HG03045 (cell line): Measurements from ENCODE around the gene AKAP9.
A peak's percentile ranks its signal among the peaks of the same experiment; 100 is the strongest.
"Not testable (repeated sequence)": the region's sequence is repeated elsewhere in the genome, so short reads cannot be mapped to it uniquely, and the experiment has no call there.

ENCODE experiments used
- ATAC-seq: cut with Tn5 transposase; IDR thresholded peaks from one replicate; pipeline ENCODE4 v1.9.1; 2021; ENCODE audit warnings: mild to moderate bottlenecking, moderate library complexity; ENCODE audit not compliant: unreplicated experiment

AKAP9 gene

GRCh38 chr7:92058040-92058439 is 117.4 kb downstream of the AKAP9 start:
- no peak for ATAC-seq

- ATAC-seq = no peak
Observed at GRCh38 chr7:92058899-92059298, 118.2 kb downstream of the AKAP9 start.

- no peak for ATAC-seq
Observed at GRCh38 chr7:92061154-92061553, 120.5 kb downstream of the AKAP9 start.

- ATAC-seq = no peak
Observed at GRCh38 chr7:92064438-92065029, 123.9 kb downstream of the AKAP9 start.

- no peak for ATAC-seq
Observed at GRCh38 chr7:92071032-92071431, 130.4 kb downstream of the AKAP9 start.

- no peak for ATAC-seq
Observed at GRCh38 chr7:92072121-92072520, 131.5 kb downstream of the AKAP9 start.

- ATAC-seq = no peak
Observed at GRCh38 chr7:92072708-92073107, 132.0 kb downstream of the AKAP9 start.

GRCh38 chr7:92075455-92076158 is 134.9 kb downstream of the AKAP9 start:
- ATAC-seq = peak; percentile 72

- ATAC-seq = no peak
Observed at GRCh38 chr7:92076509-92076908, 135.8 kb downstream of the AKAP9 start.

- not testable (repeated sequence) for ATAC-seq
Observed at GRCh38 chr7:92083922-92084321, 143.3 kb downstream of the AKAP9 start.

GRCh38 chr7:92088266-92088665 is 147.6 kb downstream of the AKAP9 start:
- ATAC-seq = no peak

- no peak for ATAC-seq
Observed at GRCh38 chr7:92092210-92092609, 151.5 kb downstream of the AKAP9 start.

- no peak for ATAC-seq
Observed at GRCh38 chr7:92095380-92095779, 154.7 kb downstream of the AKAP9 start.

- no peak for ATAC-seq
Observed at GRCh38 chr7:92100534-92100933, 159.9 kb downstream of the AKAP9 start.

- not testable (repeated sequence) for ATAC-seq
Observed at GRCh38 chr7:92102862-92103261, 162.2 kb downstream of the AKAP9 start.

GRCh38 chr7:92108821-92109220 is 168.2 kb downstream of the AKAP9 start:
- no peak for ATAC-seq

GRCh38 chr7:92110857-92111256 is 170.2 kb downstream of the AKAP9 start:
- ATAC-seq = no peak

- ATAC-seq = no peak
Observed at GRCh38 chr7:92115821-92116220, 175.2 kb downstream of the AKAP9 start.

- no peak for ATAC-seq
Observed at GRCh38 chr7:92116949-92117348, 176.3 kb downstream of the AKAP9 start.

- ATAC-seq = no peak
Observed at GRCh38 chr7:92119213-92119759, 178.6 kb downstream of the AKAP9 start.

GRCh38 chr7:92121681-92122080 is 181.0 kb downstream of the AKAP9 start:
- ATAC-seq = no peak

GRCh38 chr7:92131093-92131492 is 190.4 kb downstream of the AKAP9 start:
- no peak for ATAC-seq
